Measurements from ENCODE around the gene LGALS3.

DNA sequence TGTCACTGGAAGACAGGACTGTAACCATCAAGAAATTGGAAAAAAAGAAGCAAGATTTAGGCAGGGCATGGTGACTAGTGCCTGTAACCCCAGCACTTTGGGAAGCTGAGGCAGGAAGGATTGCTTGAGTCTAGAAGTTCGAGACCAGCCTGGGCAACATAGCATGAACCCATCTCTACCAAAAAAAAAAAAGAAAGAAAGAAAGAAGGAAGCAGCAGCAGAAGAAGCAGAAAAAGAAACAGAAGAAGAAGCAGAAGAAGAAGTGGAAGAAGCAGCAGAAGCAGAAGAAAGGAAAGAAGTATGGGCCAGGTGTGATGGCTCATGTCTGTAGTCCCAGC lies 30.5 kb upstream of the LGALS3 start:
- TF ChIP-seq, protein P1, sequence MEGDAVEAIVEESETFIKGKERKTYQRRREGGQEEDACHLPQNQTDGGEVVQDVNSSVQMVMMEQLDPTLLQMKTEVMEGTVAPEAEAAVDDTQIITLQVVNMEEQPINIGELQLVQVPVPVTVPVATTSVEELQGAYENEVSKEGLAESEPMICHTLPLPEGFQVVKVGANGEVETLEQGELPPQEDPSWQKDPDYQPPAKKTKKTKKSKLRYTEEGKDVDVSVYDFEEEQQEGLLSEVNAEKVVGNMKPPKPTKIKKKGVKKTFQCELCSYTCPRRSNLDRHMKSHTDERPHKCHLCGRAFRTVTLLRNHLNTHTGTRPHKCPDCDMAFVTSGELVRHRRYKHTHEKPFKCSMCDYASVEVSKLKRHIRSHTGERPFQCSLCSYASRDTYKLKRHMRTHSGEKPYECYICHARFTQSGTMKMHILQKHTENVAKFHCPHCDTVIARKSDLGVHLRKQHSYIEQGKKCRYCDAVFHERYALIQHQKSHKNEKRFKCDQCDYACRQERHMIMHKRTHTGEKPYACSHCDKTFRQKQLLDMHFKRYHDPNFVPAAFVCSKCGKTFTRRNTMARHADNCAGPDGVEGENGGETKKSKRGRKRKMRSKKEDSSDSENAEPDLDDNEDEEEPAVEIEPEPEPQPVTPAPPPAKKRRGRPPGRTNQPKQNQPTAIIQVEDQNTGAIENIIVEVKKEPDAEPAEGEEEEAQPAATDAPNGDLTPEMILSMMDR (IDR thresholded peaks at IDR 0.05 in 4 of 5, conservative IDR thresholded peaks at IDR 0.05 in 1 of 5) = no peak
- no peak for TF ChIP-seq POLR2A (IDR thresholded peaks at IDR 0.05)

All from gastrocnemius medialis (tissue), 4 donors.